Tibial nerve (tissue), 4 donors: ENCODE measurements around the gene RELB. TPM values are rescaled to one million over a fixed set of nuclear protein-coding genes. Genes with fewer than 3 reads are reported as not detected.
A peak's percentile ranks its signal among the peaks of the same experiment; 100 is the strongest.

ENCODE experiments used
- DNase-seq, 2 donors: peaks; one replicate each; pipeline ENCODE4 v3.0.0-alpha.2; 2019; ENCODE audit warnings: low spot score in 2 of 2
- H3K27ac ChIP-seq, 4 donors: fragments of 200-600 bp; sonication (generic) in 3 of 4; one replicate each; pipeline ENCODE4 v1.5.1; 2017 to 2019; ENCODE audit warnings: mild to moderate bottlenecking in 1 of 4
- H3K27me3 ChIP-seq, 2 donors: fragments of 200-600 bp; sonication (generic) in 1 of 2; one replicate each; pipeline versions ENCODE4 v1.5.1 to v1.6.0; 2017 to 2019
- H3K36me3 ChIP-seq, 3 donors: fragments of 200-600 bp; sonication (generic); one replicate each; pipeline ENCODE4 v1.5.1; 2018 to 2019
- H3K4me1 ChIP-seq, 4 donors: fragments of 200-600 bp; sonication (generic) in 3 of 4; one replicate each; pipeline ENCODE4 v1.5.1; 2017 to 2019
- H3K4me3 ChIP-seq, 4 donors: fragments of 200-600 bp; sonication (generic) in 3 of 4; one replicate each; pipeline ENCODE4 v1.5.1; 2017 to 2019; ENCODE audit warnings: mild to moderate bottlenecking in 1 of 4, moderate library complexity in 1 of 4
- H3K9me3 ChIP-seq, 4 donors: fragments of 200-600 bp; sonication (generic) in 3 of 4; one replicate each; pipeline ENCODE4 v1.5.1; 2017 to 2019
- CTCF ChIP-seq, 5 experiments: fragments of 200-600 bp in 3 of 5; fragments of 450-650 bp in 2 of 5; sonication (generic) in 3 of 5; IDR thresholded peaks; one replicate each; pipeline ENCODE4 v1.5.1; 2016 to 2019; ENCODE audit warnings: antibody characterized with exemption in 5 of 5, mild to moderate bottlenecking in 3 of 5, moderate library complexity in 2 of 5
- EP300 ChIP-seq, 2 donors: sonication (generic); formaldehyde crosslinking; IDR thresholded peaks; one replicate each; pipeline ENCODE4 v1.6.1; 2017; ENCODE audit warnings: antibody characterized with exemption in 2 of 2, mild to moderate bottlenecking in 1 of 2
- POLR2A ChIP-seq, 2 donors: fragments of 450-650 bp; IDR thresholded peaks; one replicate each; pipeline ENCODE4 v1.6.1; 2017; ENCODE audit warnings: antibody characterized with exemption in 2 of 2, mild to moderate bottlenecking in 2 of 2, moderate library complexity in 2 of 2
- WGBS, 2 donors: methylation state at CpG; one replicate each; pipeline ENCODE4 v1.1.5; 2018; 5-methylcytosine and 5-hydroxymethylcytosine counted together
- total RNA-seq, 4 donors: library from RNA; depleted of rRNA; stranded (reverse); fragments of >200 nt; gene quantifications; one replicate each; pipeline ENCODE4 v1.1.0, GENCODE V29; 2016

RELB gene
- total RNA-seq, 4 donors from 2014 or later: 4.2 to 14.9 (median 9.9) TPM

DNA sequence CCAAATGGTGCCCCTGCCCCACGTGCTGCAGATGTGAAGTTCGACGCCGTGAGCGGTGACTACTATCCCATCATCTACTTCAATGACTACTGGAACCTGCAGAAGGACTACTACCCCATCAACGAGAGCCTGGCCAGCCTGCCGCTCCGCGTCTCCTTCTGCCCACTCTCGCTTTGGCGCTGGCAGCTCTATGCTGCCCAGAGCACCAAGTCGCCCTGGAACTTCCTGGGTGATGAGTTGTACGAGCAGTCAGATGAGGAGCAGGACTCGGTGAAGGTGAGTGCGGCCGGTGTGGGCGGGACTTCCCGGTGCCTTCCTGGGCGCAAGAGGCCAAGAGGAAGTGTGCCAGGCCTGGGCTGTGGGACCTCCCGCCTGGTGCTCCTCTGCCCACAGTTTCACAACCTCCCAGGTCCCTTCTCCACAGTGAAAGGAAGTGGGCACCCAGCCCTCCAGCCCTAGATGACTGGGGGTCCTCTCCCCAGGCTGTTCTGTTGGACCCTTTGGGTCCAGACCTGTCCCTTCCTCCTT, 14.1 kb upstream of the RELB start:
- Histone ChIP-seq H3K4me3 (no peak overlapping the region), H3K27me3 (no peaks in the 10 kb centered on the region), H3K4me1 (no peaks in the 10 kb centered on the region), H3K9me3 (no peaks in the 10 kb centered on the region), H3K27ac (no peak overlapping the region), H3K36me3 (peaks cover 0 to 97% (median 15%) of the 10 kb centered on the region in 3 donors)
- no peak for TF ChIP-seq POLR2A (IDR thresholded peaks at IDR 0.05)
- no peak for TF ChIP-seq EP300 (IDR thresholded peaks at IDR 0.05)
- TF ChIP-seq CTCF (IDR thresholded peaks at IDR 0.05): no peak
- WGBS, 2 donors: 88 to 90% methylated on average over 19 to 20 of the region's 20 CpGs
- no peak for DNase-seq

DNA sequence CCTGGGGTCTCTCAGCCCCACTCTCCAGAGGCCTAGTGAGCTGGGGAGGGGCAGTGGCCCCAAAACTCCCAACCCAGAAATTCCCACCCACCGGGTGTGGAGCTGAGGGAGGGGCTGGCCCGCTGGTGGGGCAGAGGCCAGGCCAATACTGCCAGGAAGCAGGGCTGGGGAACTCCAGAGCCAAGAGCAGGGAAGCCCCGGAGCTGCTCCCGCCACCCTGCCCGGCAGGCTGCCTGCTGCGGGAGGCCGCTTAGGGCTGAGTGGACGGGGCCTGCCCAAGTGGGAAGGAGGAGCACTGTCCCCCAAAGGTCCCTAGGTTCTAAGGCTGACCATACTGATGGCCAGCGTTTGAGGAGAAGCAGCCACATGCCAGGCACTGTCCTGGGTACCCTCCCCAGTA, 13.0 kb upstream of the RELB start:
- DNase-seq: no peak
- H3K36me3 ChIP-seq: peaks cover 0 to 97% (median 15%) of the 10 kb centered on the region in 3 donors
- H3K27me3 ChIP-seq: no peaks in the 10 kb centered on the region
- no peak overlapping the region for H3K4me3 ChIP-seq
- no peaks in the 10 kb centered on the region for H3K9me3 ChIP-seq
- no peak for TF ChIP-seq CTCF (IDR thresholded peaks at IDR 0.05)
- no peak for TF ChIP-seq POLR2A (IDR thresholded peaks at IDR 0.05)
- TF ChIP-seq EP300 (IDR thresholded peaks at IDR 0.05): no peak
- H3K4me1 ChIP-seq: no peaks in the 10 kb centered on the region
- H3K27ac ChIP-seq: no peak overlapping the region
- WGBS, 2 donors: 71 to 100% methylated on average over 1 to 9 of the region's 9 CpGs

DNA sequence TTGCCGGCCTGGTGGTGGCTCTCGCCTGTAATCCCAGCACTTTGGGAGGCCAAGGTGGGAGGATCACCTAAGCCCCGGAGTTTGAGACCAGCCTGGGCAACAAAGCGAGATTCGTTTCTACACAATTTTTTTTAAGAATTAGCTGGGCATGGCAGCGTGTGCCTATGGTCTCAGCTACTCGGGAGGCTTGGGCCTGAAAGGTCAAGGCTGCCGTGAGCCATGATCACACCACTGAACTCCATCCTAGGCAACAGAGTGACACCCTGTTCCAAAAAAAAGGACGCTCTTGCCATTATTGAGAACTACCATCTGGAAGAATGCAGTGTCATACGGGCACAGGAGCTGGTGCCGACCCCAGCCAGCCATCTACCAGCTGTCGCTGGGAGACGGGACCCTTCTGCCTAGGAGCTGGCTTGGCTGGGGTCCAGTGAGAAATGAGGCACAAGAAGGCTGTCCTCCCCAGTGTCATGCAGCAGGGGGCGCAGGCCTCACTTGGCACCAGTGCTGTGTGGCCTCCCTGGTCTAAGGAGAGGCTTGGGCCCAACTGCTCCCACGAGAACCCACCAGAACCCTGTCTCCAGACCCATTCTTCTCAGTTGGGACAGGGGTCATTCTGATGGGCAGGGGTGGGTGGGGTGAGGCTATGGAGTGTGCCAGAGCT, 12.2 kb upstream of the RELB start:
- Histone ChIP-seq H3K27ac (no peak overlapping the region), H3K4me3 (no peak overlapping the region), H3K4me1 (no peaks in the 10 kb centered on the region), H3K36me3 (peaks cover 0 to 100% (median 15%) of the 10 kb centered on the region in 3 donors), H3K9me3 (no peaks in the 10 kb centered on the region), H3K27me3 (no peaks in the 10 kb centered on the region)
- TF ChIP-seq POLR2A (IDR thresholded peaks at IDR 0.05): no peak
- no peak for TF ChIP-seq EP300 (IDR thresholded peaks at IDR 0.05)
- TF ChIP-seq CTCF (IDR thresholded peaks at IDR 0.05): peak; percentile 31 to 53 (median 38)
- peak; percentile 24 to 41 for DNase-seq
- 69 to 74% methylated on average over 15 of the region's 15 CpGs for WGBS, 2 donors

GRCh38 chr19:44990459-44990858, 10.8 kb upstream of the RELB start:
- no peaks in the 10 kb centered on the region for H3K27me3 ChIP-seq
- H3K4me3 ChIP-seq: no peak overlapping the region
- H3K36me3 ChIP-seq: peaks cover 0 to 92% (median 8%) of the 10 kb centered on the region in 3 donors
- TF ChIP-seq CTCF (IDR thresholded peaks at IDR 0.05) (no peak), EP300 (IDR thresholded peaks at IDR 0.05) (no peak), POLR2A (IDR thresholded peaks at IDR 0.05) (no peak)
- WGBS, 2 donors: 80 to 87% methylated on average over 13 to 14 of the region's 14 CpGs
- no peak for DNase-seq
- H3K9me3 ChIP-seq: no peaks in the 10 kb centered on the region
- H3K27ac ChIP-seq: no peak overlapping the region
- no peaks in the 10 kb centered on the region for H3K4me1 ChIP-seq

- no peaks in the 10 kb centered on the region for H3K27me3 ChIP-seq
- peaks cover 0 to 87% (median 8%) of the 10 kb centered on the region in 3 donors for H3K36me3 ChIP-seq
- H3K4me1 ChIP-seq: no peaks in the 10 kb centered on the region
- DNase-seq: no peak
- WGBS, 2 donors: 88 to 91% methylated on average over 5 to 12 of the region's 12 CpGs
- H3K27ac ChIP-seq: no peak overlapping the region
- H3K4me3 ChIP-seq: no peak overlapping the region
- no peak for TF ChIP-seq CTCF (IDR thresholded peaks at IDR 0.05)
- TF ChIP-seq EP300 (IDR thresholded peaks at IDR 0.05): no peak
- no peak for TF ChIP-seq POLR2A (IDR thresholded peaks at IDR 0.05)
- no peaks in the 10 kb centered on the region for H3K9me3 ChIP-seq
These were observed 10.3 kb upstream of the RELB start for GRCh38 chr19:44990966-44991365.
